DOHH2 (cell line): ENCODE results near the gene KLK13.

ENCODE experiments used
- H3F3A ChIP-seq: fragments of 200-600 bp; sonication (generic), shearing (Covaris generic); 2 replicates; pipeline ENCODE4 v1.6.0; 2016; ENCODE audit warnings: antibody characterized with exemption, mild to moderate bottlenecking; ENCODE audit not compliant: control insufficient read depth, insufficient read depth
- H3K27ac ChIP-seq: fragments of 200-600 bp; sonication (generic); 2 replicates; pipeline ENCODE4 v1.5.1; 2014; ENCODE audit warnings: low read depth, mild to moderate bottlenecking, low read length, moderate library complexity
- H3K27me3 ChIP-seq: fragments of 200-600 bp; sonication (generic); 2 replicates; pipeline ENCODE4 v1.6.1; 2014; ENCODE audit warnings: mild to moderate bottlenecking, low read length, mixed read lengths; ENCODE audit not compliant: control insufficient read depth
- H3K36me3 ChIP-seq: fragments of 200-600 bp; sonication (generic); 2 replicates; pipeline ENCODE4 v1.6.1; 2014; ENCODE audit warnings: mild to moderate bottlenecking, low read length, moderate library complexity, mixed read lengths; ENCODE audit not compliant: control insufficient read depth
- H3K4me1 ChIP-seq: fragments of 200-600 bp; sonication (generic); 2 replicates; pipeline ENCODE4 v1.6.1; 2014; ENCODE audit warnings: mild to moderate bottlenecking, low read length, mixed read lengths; ENCODE audit not compliant: control insufficient read depth
- H3K4me2 ChIP-seq: fragments of 200-600 bp; sonication (generic); 2 replicates; pipeline ENCODE4 v1.6.0; 2014; ENCODE audit warnings: mild to moderate bottlenecking, low read length, moderate library complexity
- H3K4me3 ChIP-seq: fragments of 200-600 bp; sonication (generic); 2 replicates; pipeline ENCODE4 v1.5.1; 2014; ENCODE audit warnings: mild to moderate bottlenecking, low read length, mixed read lengths
- H3K79me2 ChIP-seq: fragments of 200-600 bp; sonication (generic); 2 replicates; pipeline ENCODE4 v1.6.1; 2014; ENCODE audit warnings: mild to moderate bottlenecking, low read length, mixed read lengths; ENCODE audit not compliant: control insufficient read depth
- H3K9me2 ChIP-seq: fragments of 200-600 bp; sonication (generic); replicated peaks from 2 replicates; pipeline ENCODE4 v1.6.1; 2014; ENCODE audit warnings: mild to moderate bottlenecking, low read length, mixed read lengths; ENCODE audit not compliant: control insufficient read depth
- H3K9me3 ChIP-seq: fragments of 200-600 bp; sonication (generic); 2 replicates; pipeline ENCODE4 v1.6.1; 2014; ENCODE audit warnings: antibody characterized with exemption, low read length, mixed read lengths; ENCODE audit not compliant: control insufficient read depth, insufficient read depth
- H4K20me1 ChIP-seq: fragments of 200-600 bp; sonication (generic); 2 replicates; pipeline ENCODE4 v1.6.0; 2014; ENCODE audit warnings: low read depth, mild to moderate bottlenecking, antibody characterized with exemption, low read length, moderate library complexity; ENCODE audit not compliant: control insufficient read depth, insufficient read depth
- EZH2phosphoT487 ChIP-seq: fragments of 200-600 bp; sonication (generic); IDR thresholded peaks from 2 replicates; pipeline ENCODE4 v1.6.1; 2017; ENCODE audit warnings: borderline replicate concordance, mild to moderate bottlenecking, antibody characterized with exemption, low read length, moderate library complexity, mixed read lengths
- TF ChIP-seq, protein P1 (sequence below): fragments of 200-600 bp; sonication (generic); IDR thresholded peaks from one replicate; pipeline ENCODE4 v1.5.1; 2014; ENCODE audit warnings: antibody characterized with exemption, mild to moderate bottlenecking, low read depth, low read length; ENCODE audit not compliant: poor library complexity, severe bottlenecking

KLK13 gene

DNA sequence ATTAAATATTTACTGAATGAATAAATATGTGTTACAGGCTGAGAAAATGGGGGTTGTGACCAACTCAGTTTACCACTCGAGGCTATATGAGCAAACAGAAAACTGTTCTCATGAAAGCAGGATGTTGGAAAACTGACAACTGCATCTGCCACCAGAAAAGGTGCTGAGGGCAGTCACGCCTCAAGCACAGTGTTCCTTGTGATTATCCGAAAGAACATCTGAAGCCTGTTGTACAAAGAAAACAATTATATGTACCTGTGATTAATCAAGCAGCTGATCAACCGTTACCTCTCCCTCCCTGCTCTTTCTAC, 6.2 kb upstream of the KLK13 start:
- Histone ChIP-seq H4K20me1 (no peaks in the 10 kb centered on the region), H3K4me3 (no peak overlapping the region), H3K4me1 (no peaks in the 10 kb centered on the region), H3K27me3 (0 out of 2 replicates have a peak, but pooled peaks cover 7% of the 10 kb centered on the region), H3F3A (no peaks in the 10 kb centered on the region), H3K9me2 (no peaks in the 10 kb centered on the region), H3K9me3 (peaks cover 12% of the 10 kb centered on the region; the same call in 1 of the 2 replicates), H3K79me2 (no peaks in the 10 kb centered on the region), H3K4me2 (no peak overlapping the region), H3K27ac (no peak overlapping the region), H3K36me3 (no peaks in the 10 kb centered on the region)
- TF ChIP-seq, protein P1, sequence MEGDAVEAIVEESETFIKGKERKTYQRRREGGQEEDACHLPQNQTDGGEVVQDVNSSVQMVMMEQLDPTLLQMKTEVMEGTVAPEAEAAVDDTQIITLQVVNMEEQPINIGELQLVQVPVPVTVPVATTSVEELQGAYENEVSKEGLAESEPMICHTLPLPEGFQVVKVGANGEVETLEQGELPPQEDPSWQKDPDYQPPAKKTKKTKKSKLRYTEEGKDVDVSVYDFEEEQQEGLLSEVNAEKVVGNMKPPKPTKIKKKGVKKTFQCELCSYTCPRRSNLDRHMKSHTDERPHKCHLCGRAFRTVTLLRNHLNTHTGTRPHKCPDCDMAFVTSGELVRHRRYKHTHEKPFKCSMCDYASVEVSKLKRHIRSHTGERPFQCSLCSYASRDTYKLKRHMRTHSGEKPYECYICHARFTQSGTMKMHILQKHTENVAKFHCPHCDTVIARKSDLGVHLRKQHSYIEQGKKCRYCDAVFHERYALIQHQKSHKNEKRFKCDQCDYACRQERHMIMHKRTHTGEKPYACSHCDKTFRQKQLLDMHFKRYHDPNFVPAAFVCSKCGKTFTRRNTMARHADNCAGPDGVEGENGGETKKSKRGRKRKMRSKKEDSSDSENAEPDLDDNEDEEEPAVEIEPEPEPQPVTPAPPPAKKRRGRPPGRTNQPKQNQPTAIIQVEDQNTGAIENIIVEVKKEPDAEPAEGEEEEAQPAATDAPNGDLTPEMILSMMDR, result no peak
- TF ChIP-seq EZH2phosphoT487, result no peak

- H3K79me2 ChIP-seq, result no peaks in the 10 kb centered on the region
- H3K36me3 ChIP-seq, result no peaks in the 10 kb centered on the region
- peaks cover 12% of the 10 kb centered on the region; the same call in 1 of the 2 replicates for H3K9me3 ChIP-seq
- no peak overlapping the region for H3K27ac ChIP-seq
- H3F3A ChIP-seq, result no peaks in the 10 kb centered on the region
- no peaks in the 10 kb centered on the region for H4K20me1 ChIP-seq
- H3K4me3 ChIP-seq, result no peak overlapping the region
- no peaks in the 10 kb centered on the region for H3K4me1 ChIP-seq
- no peaks in the 10 kb centered on the region for H3K9me2 ChIP-seq
- H3K4me2 ChIP-seq, result no peak overlapping the region
- 0 out of 2 replicates have a peak, but pooled peaks cover 7% of the 10 kb centered on the region for H3K27me3 ChIP-seq
- no peak for TF ChIP-seq EZH2phosphoT487
- TF ChIP-seq, protein P1, result no peak
These were observed 5.6 kb upstream of the KLK13 start for GRCh38 chr19:51070334-51071094.

- Histone ChIP-seq H3K4me1 (no peaks in the 10 kb centered on the region), H3K27me3 (0 out of 2 replicates have a peak, but pooled peaks cover 7% of the 10 kb centered on the region), H3K9me3 (no peaks in the 10 kb centered on the region), H3F3A (no peaks in the 10 kb centered on the region), H3K27ac (no peak overlapping the region), H3K4me3 (no peak overlapping the region), H4K20me1 (no peaks in the 10 kb centered on the region), H3K79me2 (no peaks in the 10 kb centered on the region), H3K36me3 (no peaks in the 10 kb centered on the region), H3K4me2 (no peak overlapping the region), H3K9me2 (no peaks in the 10 kb centered on the region)
- TF ChIP-seq, protein P1, result no peak
- no peak for TF ChIP-seq EZH2phosphoT487
These were observed 1.7 kb upstream of the KLK13 start for GRCh38 chr19:51066393-51067186.
